B cell (primary cell): ENCODE data around the gene BAZ1B. TPM values are rescaled to one million over a fixed set of nuclear protein-coding genes. Genes with fewer than 3 reads are reported as not detected.
A peak's percentile ranks its signal among the peaks of the same experiment; 100 is the strongest.

Source experiments
- ATAC-seq: fragments of 200-7000 bp; cut with Tn5 transposase; one replicate; pipeline ENCODE4 v1.10.0; 2021; ENCODE audit warnings: low read depth, mild to moderate bottlenecking, moderate number of reproducible peaks, moderate library complexity
- CTCF ChIA-PET: fragments of 350-600 bp; sonication (Branson Sonifier 250); formaldehyde crosslinking; loops from one replicate; lab custom pipeline; 2021; ENCODE audit warnings: antibody characterized with exemption, inconsistent platforms; lab: Charles Lee
- POLR2A ChIA-PET: fragments of 350-600 bp; sonication (Branson Sonifier 250); formaldehyde crosslinking; loops from one replicate; lab custom pipeline; 2021; ENCODE audit warnings: antibody characterized with exemption; lab: Charles Lee
- DNase-seq: peaks from one replicate; pipeline ENCODE4 v3.0.0; 2013
- H2AFZ ChIP-seq: 2 replicates; pipeline ENCODE4 v1.6.1; 2012; ENCODE audit warnings: mild to moderate bottlenecking, low read depth, low read length; ENCODE audit not compliant: insufficient read depth, poor library complexity, severe bottlenecking
- H3K27ac ChIP-seq, 2 donors: 1 replicate in 1 of 2; 2 replicates in 1 of 2; pipeline ENCODE4 v1.5.1; 2012 to 2013; ENCODE audit warnings: low read length in 2 of 2, mild to moderate bottlenecking in 2 of 2, moderate library complexity in 1 of 2
- H3K27me3 ChIP-seq, 4 experiments: fragments of 200-600 bp in 1 of 4; sonication (generic) in 1 of 4; replicated peaks in 1 of 4; 1 replicate in 2 of 4; 2 replicates in 2 of 4; pipeline versions ENCODE4 v1.6.1 to v1.7.0; 2013 to 2016; ENCODE audit warnings: low read length in 3 of 4, mild to moderate bottlenecking in 2 of 4, mixed read lengths in 1 of 4, moderate library complexity in 1 of 4; ENCODE audit not compliant: insufficient read depth in 4 of 4, control insufficient read depth in 3 of 4; ENCODE audit errors: control extremely low read depth in 1 of 4
- H3K36me3 ChIP-seq, 2 experiments: replicated peaks in 1 of 2; 1 replicate in 1 of 2; 2 replicates in 1 of 2; pipeline versions ENCODE4 v1.6.1 to v1.7.1; 2013; ENCODE audit warnings: low read length in 1 of 2; ENCODE audit not compliant: insufficient read depth in 2 of 2, control insufficient read depth in 1 of 2; ENCODE audit errors: control extremely low read depth in 1 of 2, extremely low read depth in 1 of 2
- H3K4me1 ChIP-seq, 2 donors: fragments of 200-600 bp in 1 of 2; sonication (generic) in 1 of 2; 1 replicate in 1 of 2; 2 replicates in 1 of 2; pipeline versions ENCODE4 v1.5.1 to v1.6.1; 2013 to 2017; ENCODE audit warnings: low read length in 2 of 2; ENCODE audit not compliant: control insufficient read depth in 2 of 2, insufficient read depth in 2 of 2
- H3K4me2 ChIP-seq: replicated peaks from 2 replicates; pipeline ENCODE3; 2012; ENCODE audit warnings: mild to moderate bottlenecking, low read depth, low read length; ENCODE audit not compliant: poor library complexity, severe bottlenecking
- H3K4me3 ChIP-seq, 5 experiments: fragments of 200-600 bp in 1 of 5; sonication (generic) in 1 of 5; 1 replicate in 3 of 5; 2 replicates in 2 of 5; pipeline versions ENCODE4 v1.5.1 to v1.7.0; 2011 to 2016; ENCODE audit warnings: low read length in 4 of 5, mild to moderate bottlenecking in 4 of 5, low read depth in 2 of 5, control low read depth in 1 of 5, moderate library complexity in 1 of 5; ENCODE audit not compliant: insufficient read depth in 1 of 5; ENCODE audit errors: control extremely low read depth in 1 of 5, extremely low read depth in 1 of 5
- H3K79me2 ChIP-seq: fragments of 200-600 bp; sonication (generic); one replicate; pipeline ENCODE4 v1.6.0; 2016; ENCODE audit warnings: low read length; ENCODE audit not compliant: control insufficient read depth, insufficient read depth
- H3K9ac ChIP-seq: fragments of 200-600 bp; sonication (generic); 2 replicates; pipeline ENCODE4 v1.6.1; 2017; ENCODE audit warnings: mild to moderate bottlenecking, low read length, moderate library complexity
- H3K9me3 ChIP-seq, 3 donors: one replicate each; pipeline versions ENCODE4 v1.6.1 to v1.7.1; 2013; ENCODE audit warnings: low read length in 2 of 3; ENCODE audit not compliant: control insufficient read depth in 2 of 3, insufficient read depth in 1 of 3; ENCODE audit errors: control extremely low read depth in 1 of 3
- H4K20me1 ChIP-seq: 2 replicates; pipeline ENCODE4 v1.6.0; 2012; ENCODE audit warnings: mild to moderate bottlenecking, low read length; ENCODE audit not compliant: insufficient read depth, control insufficient read depth, poor library complexity, severe bottlenecking
- H3K27ac Mint-ChIP-seq: one replicate; pipeline ENCODE4 v1.8.0; 2021; ENCODE audit warnings: mixed read lengths
- H3K27me3 Mint-ChIP-seq: one replicate; pipeline ENCODE4 v1.8.0; 2021; ENCODE audit warnings: mixed read lengths
- H3K4me1 Mint-ChIP-seq: one replicate; pipeline ENCODE4 v1.8.0; 2021; ENCODE audit warnings: mixed read lengths
- H3K4me3 Mint-ChIP-seq: one replicate; pipeline ENCODE4 v1.8.0; 2021; ENCODE audit warnings: mixed read lengths
- H3K9me3 Mint-ChIP-seq: one replicate; pipeline ENCODE4 v1.8.0; 2022; ENCODE audit warnings: mixed read lengths; ENCODE audit not compliant: insufficient read depth
- CTCF ChIP-seq: fragments of 200-600 bp; IDR thresholded peaks from one replicate; pipeline ENCODE4 v1.8.0; 2022; ENCODE audit warnings: antibody characterized with exemption, mild to moderate bottlenecking
- EZH2 ChIP-seq: IDR thresholded peaks from 2 replicates; pipeline ENCODE4 v1.6.1; 2012; ENCODE audit warnings: borderline replicate concordance, low read depth, mild to moderate bottlenecking, moderate library complexity, low read length; ENCODE audit not compliant: insufficient read depth, poor library complexity, severe bottlenecking
- WGBS: methylation state at CpG from one replicate; pipeline ENCODE4 v1.1.5; 2013; ENCODE audit warnings: missing lambda C conversion rate; ENCODE audit not compliant: insufficient coverage; 5-methylcytosine and 5-hydroxymethylcytosine counted together
- intact Hi-C: fragments of 100-400 bp; cut with micrococcal nuclease; formaldehyde crosslinking; loops from one replicate; pipeline ENCODE4 v1.10.0; 2022
- polyA plus RNA-seq: library from polyadenylated mRNA; depleted of rRNA; stranded (reverse); fragments of >200 nt; gene quantifications from 2 replicates; pipeline ENCODE4 v1.2.3, GENCODE V29; 2012
- total RNA-seq, 2 donors: library from RNA; stranded (reverse); fragments of 120-200 nt in 1 of 2; gene quantifications; 1 replicate in 1 of 2; 2 replicates in 1 of 2; pipeline versions ENCODE4 v1.2.3 to v1.2.4, GENCODE V29; 2013 to 2022

BAZ1B gene
- total and polyA plus RNA-seq, 2 donors (not counting 1 experiment from before 2014, with no cell fraction given) = 17.2 to 68.1 TPM

DNA sequence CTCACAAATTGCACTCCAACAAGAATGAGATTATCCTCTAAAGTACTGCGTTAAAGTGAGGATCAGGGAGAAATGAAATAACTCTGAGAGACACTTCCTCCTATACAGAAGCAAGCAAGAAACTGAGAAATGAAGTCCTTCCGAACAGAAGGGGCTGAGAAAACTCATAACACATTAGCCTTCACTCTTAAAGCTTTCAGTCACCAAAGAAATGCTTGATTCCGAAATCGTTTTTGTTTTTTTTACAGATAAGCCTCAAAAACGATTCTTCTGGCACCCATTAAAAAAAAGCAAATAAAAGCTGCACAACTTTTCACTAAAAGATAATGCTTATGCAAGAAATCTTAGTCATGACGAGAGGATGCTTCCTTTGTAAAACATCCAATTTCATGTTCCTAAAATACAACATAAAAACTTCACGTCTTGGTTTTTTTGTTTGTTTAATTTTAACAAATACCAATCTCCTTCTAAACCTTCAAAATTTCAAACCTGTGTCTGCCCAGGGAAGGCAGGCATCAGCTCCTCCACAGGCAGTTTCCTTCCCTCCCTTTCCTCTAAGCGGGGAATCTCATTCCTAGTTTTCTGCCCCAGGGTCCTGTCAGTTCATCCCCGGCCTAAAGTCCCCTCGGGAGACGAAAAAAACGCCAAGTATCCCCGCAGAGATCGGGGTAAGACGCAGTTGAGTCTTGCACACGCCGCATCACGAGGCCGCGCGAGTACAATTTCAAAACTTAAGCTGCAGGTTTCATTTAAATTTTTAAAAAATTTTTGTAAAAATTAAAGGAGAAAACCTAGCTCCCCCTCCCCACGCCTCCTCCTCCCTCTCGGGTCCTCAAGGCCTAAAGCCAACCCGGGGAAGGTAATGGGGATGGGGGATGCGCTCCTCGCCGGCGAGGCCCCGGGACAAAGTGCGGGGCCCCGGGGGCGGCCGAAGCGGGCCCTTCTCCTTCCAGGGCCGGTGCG lies 1.1 kb downstream of the BAZ1B start:
- peak overlapping the region; percentile 85 for H3K9ac ChIP-seq
- Mint-ChIP-seq H3K27me3 (no peaks in the 10 kb centered on the region), H3K9me3 (no peaks in the 10 kb centered on the region), H3K27ac (peak overlapping the region; percentile 90), H3K4me1 (peaks cover 58% of the 10 kb centered on the region), H3K4me3 (peak overlapping the region; percentile 91)
- peaks cover 62% of the 10 kb centered on the region for H3K79me2 ChIP-seq
- TF ChIP-seq EZH2 = no peak
- no peak for TF ChIP-seq CTCF
- H2AFZ ChIP-seq = peak overlapping the region; percentile 74
- no peaks in the 10 kb centered on the region for H3K9me3 ChIP-seq
- intact Hi-C loops = loop anchor here (5.0 kb wide), 1 partner anchor 561 kb away; the partner anchor contains the start of gene LIMK1
- H3K4me2 ChIP-seq = peak overlapping the region; percentile 89
- CTCF ChIA-PET = interaction anchor here (1.0 to 1.2 kb wide), 2 partner anchors 11 to 606 kb away, joined by 4 to 5 read pairs; no protein-coding TSS in a partner anchor
- peaks cover 1 to 20% of the 10 kb centered on the region in 2 experiments for H3K36me3 ChIP-seq
- peaks cover 41% of the 10 kb centered on the region for H4K20me1 ChIP-seq
- peak overlapping the region; percentile 41 to 78 (median 68) for H3K4me3 ChIP-seq
- WGBS = under 1% methylated on average over 19 of the region's 36 CpGs
- ATAC-seq (no peak), DNase-seq (peak; percentile 27)
- H3K27me3 ChIP-seq = no peaks in the 10 kb centered on the region
- H3K27ac ChIP-seq = peak overlapping the region; percentile 33 to 87
- POLR2A ChIA-PET = interaction anchor here (0.5 to 2.3 kb wide), 6 partner anchors 8 to 214 kb away, joined by 3 to 11 read pairs (median 4); partner anchors contain the start of genes BCL7B and TBL2
- peaks cover 48 to 49% of the 10 kb centered on the region in 2 donors for H3K4me1 ChIP-seq
